Gastrocnemius medialis (tissue), 4 donors: ENCODE results near the gene RPP21. TPM values are rescaled to one million over a fixed set of nuclear protein-coding genes. Genes with fewer than 3 reads are reported as not detected.

Source experiments
- ATAC-seq, 2 donors: fragments of 150-250 bp; one replicate each; pipeline ENCODE4 v1.9.1; 2016
- DNase-seq, 2 donors: peaks; one replicate each; pipeline ENCODE4 v3.0.0-alpha.2; 2019
- H3K27ac ChIP-seq, 4 donors: fragments of 200-600 bp; sonication (generic); 1 replicate in 1 of 4; 2 replicates in 3 of 4; pipeline ENCODE4 v1.5.1; 2016 to 2018; ENCODE audit warnings: mild to moderate bottlenecking in 2 of 4, moderate library complexity in 1 of 4
- H3K27me3 ChIP-seq, 3 donors: fragments of 200-600 bp; sonication (generic) in 2 of 3; 1 replicate in 1 of 3; 2 replicates in 2 of 3; pipeline versions ENCODE4 v1.5.1 to v1.6.0; 2016 to 2019; ENCODE audit warnings: mild to moderate bottlenecking in 1 of 3, moderate library complexity in 1 of 3
- H3K36me3 ChIP-seq, 2 donors: fragments of 200-600 bp; sonication (generic) in 1 of 2; one replicate each; pipeline ENCODE4 v1.5.1; 2017 to 2018
- H3K4me1 ChIP-seq, 2 donors: fragments of 200-600 bp; sonication (generic) in 1 of 2; one replicate each; pipeline ENCODE4 v1.5.1; 2016 to 2017; ENCODE audit warnings: mild to moderate bottlenecking in 2 of 2
- H3K4me3 ChIP-seq, 4 donors: fragments of 200-600 bp; sonication (generic) in 3 of 4; 1 replicate in 1 of 4; 2 replicates in 3 of 4; pipeline ENCODE4 v1.5.1; 2016 to 2019; ENCODE audit warnings: mild to moderate bottlenecking in 2 of 4
- H3K9me3 ChIP-seq, 3 donors: fragments of 200-600 bp; sonication (generic) in 2 of 3; 1 replicate in 1 of 3; 2 replicates in 2 of 3; pipeline ENCODE4 v1.5.1; 2016 to 2019
- POLR2A ChIP-seq, 2 donors: fragments of 450-650 bp; IDR thresholded peaks; one replicate each; pipeline ENCODE4 v1.6.1; 2017; ENCODE audit warnings: antibody characterized with exemption in 2 of 2, mild to moderate bottlenecking in 2 of 2, moderate library complexity in 2 of 2
- in situ Hi-C, 4 donors: fragments of 200-750 bp; cut with MboI; loops; one replicate each; pipeline versions ENCODE4 v1.15.0 to v1.8.0; 2017; ENCODE audit warnings: low sequenced_read_pairs in 4 of 4
- intact Hi-C: fragments of 100-400 bp; cut with DNase I; formaldehyde crosslinking; loops from one replicate; pipeline ENCODE4 v1.15.1; 2023; ENCODE audit warnings: low total_unique reads
- total RNA-seq, 4 donors: library from RNA; depleted of rRNA; stranded (reverse); fragments of >200 nt; gene quantifications; one replicate each; pipeline versions ENCODE4 v1.1.0 to v1.2.3, GENCODE V29; 2016
- TF ChIP-seq, protein P1 (sequence below), 5 experiments: fragments of 450-650 bp in 3 of 5; fragments of 200-600 bp in 2 of 5; sonication (generic) in 2 of 5; IDR thresholded peaks in 4 of 5; conservative IDR thresholded peaks in 1 of 5; 1 replicate in 4 of 5; 2 replicates in 1 of 5; pipeline ENCODE4 v1.5.1; 2016 to 2019; ENCODE audit warnings: antibody characterized with exemption in 5 of 5, mild to moderate bottlenecking in 3 of 5, moderate library complexity in 3 of 5

Gene RPP21
- total RNA-seq, 4 donors from 2014 or later = 44.5 to 103 (median 85.4) TPM

DNA sequence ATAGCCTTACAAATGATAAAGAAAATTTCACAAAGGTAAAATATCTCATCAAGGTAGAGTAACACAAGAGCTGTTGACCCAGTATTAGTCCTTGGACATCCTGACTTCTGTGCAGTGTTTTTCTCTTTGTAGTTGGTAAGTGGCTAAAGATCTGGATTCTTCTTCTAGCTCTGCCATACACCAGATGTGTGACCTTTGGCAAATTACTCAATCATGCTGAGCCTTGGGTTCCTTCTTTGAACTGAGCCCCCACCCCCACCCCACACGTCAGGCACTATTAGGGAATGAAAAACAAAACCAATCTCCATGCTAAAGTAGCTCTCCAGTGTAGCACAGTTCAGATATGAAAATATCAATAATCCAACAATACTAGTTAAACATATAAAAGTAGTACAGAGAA lies 33.3 kb upstream of the RPP21 start:
- TF ChIP-seq POLR2A (IDR thresholded peaks at IDR 0.05) = no peak
- TF ChIP-seq, protein P1, sequence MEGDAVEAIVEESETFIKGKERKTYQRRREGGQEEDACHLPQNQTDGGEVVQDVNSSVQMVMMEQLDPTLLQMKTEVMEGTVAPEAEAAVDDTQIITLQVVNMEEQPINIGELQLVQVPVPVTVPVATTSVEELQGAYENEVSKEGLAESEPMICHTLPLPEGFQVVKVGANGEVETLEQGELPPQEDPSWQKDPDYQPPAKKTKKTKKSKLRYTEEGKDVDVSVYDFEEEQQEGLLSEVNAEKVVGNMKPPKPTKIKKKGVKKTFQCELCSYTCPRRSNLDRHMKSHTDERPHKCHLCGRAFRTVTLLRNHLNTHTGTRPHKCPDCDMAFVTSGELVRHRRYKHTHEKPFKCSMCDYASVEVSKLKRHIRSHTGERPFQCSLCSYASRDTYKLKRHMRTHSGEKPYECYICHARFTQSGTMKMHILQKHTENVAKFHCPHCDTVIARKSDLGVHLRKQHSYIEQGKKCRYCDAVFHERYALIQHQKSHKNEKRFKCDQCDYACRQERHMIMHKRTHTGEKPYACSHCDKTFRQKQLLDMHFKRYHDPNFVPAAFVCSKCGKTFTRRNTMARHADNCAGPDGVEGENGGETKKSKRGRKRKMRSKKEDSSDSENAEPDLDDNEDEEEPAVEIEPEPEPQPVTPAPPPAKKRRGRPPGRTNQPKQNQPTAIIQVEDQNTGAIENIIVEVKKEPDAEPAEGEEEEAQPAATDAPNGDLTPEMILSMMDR (IDR thresholded peaks at IDR 0.05 in 4 of 5, conservative IDR thresholded peaks at IDR 0.05 in 1 of 5) = no peak
- in situ Hi-C loops (no loop called here), intact Hi-C loops (no loop called here)
- no peak for DNase-seq
- Histone ChIP-seq H3K4me3 (no peak overlapping the region), H3K27me3 (no peaks in the 10 kb centered on the region), H3K4me1 (peaks cover 8 to 12% of the 10 kb centered on the region in 2 donors), H3K27ac (no peak overlapping the region), H3K36me3 (no peaks in the 10 kb centered on the region), H3K9me3 (no peaks in the 10 kb centered on the region)
- ATAC-seq = no peak

DNA sequence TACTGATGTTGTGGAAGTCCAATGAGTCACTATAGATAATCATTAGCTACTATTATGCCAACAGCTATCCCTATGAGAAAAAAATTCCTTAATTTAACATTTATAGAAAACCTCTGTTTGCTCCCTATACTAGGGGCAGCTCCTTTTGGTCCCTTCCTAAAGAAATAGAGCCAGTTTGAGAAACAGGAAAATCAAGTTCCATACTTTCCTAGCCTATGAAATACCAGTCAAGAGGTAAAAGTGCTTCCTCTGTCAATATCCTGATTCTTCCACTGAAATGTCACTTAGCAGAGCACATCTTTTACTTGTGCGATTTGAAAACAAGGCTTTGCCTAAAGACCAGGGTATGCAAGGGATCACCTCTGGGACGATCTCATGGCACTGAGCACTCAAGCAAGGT lies 32.7 kb upstream of the RPP21 start:
- TF ChIP-seq, protein P1 (IDR thresholded peaks at IDR 0.05 in 4 of 5, conservative IDR thresholded peaks at IDR 0.05 in 1 of 5) = no peak
- no peak for TF ChIP-seq POLR2A (IDR thresholded peaks at IDR 0.05)
- Histone ChIP-seq H3K9me3 (no peaks in the 10 kb centered on the region), H3K36me3 (no peaks in the 10 kb centered on the region), H3K4me1 (peaks cover 8 to 12% of the 10 kb centered on the region in 2 donors), H3K27me3 (no peaks in the 10 kb centered on the region), H3K27ac (no peak overlapping the region), H3K4me3 (no peak overlapping the region)
- DNase-seq (no peak), ATAC-seq (no peak)
- intact Hi-C loops (no loop called here), in situ Hi-C loops (no loop called here)

DNA sequence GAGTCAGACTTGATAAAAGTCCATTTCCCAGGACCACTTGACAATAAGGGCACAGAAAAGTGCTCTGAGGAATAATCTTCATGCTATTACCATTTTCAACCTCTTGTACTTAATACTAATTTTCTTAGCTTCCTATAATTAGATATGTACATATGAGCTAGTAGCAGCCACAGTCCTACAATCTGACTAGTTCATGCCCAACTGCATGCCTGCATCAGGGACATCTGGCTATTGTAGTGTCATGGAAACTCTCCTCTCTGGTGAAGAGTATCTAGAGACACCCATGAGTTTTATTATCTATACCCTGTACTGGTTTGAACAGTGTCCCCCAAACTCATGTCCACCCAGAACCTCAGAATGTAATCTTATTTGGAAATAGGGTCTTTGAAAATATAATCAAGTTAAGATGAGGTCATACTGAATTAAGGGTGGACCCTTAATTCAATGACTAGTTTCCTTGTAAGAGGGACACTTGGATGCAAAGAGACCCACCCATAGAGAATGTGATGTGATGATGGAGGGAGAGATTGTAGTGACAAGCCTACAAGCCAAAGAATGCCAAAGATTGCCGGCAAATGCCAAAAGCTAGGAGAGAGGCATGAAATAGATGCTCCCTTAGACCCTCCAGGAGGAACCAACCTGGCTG lies 32.2 kb upstream of the RPP21 start:
- intact Hi-C loops (no loop called here), in situ Hi-C loops (no loop called here)
- Histone ChIP-seq H3K36me3 (no peaks in the 10 kb centered on the region), H3K4me1 (peaks cover 8 to 12% of the 10 kb centered on the region in 2 donors), H3K27ac (no peak overlapping the region), H3K9me3 (no peaks in the 10 kb centered on the region), H3K27me3 (no peaks in the 10 kb centered on the region), H3K4me3 (no peak overlapping the region)
- no peak for ATAC-seq
- TF ChIP-seq, protein P1 (IDR thresholded peaks at IDR 0.05 in 4 of 5, conservative IDR thresholded peaks at IDR 0.05 in 1 of 5) = no peak
- TF ChIP-seq POLR2A (IDR thresholded peaks at IDR 0.05) = no peak
- DNase-seq = no peak

DNA sequence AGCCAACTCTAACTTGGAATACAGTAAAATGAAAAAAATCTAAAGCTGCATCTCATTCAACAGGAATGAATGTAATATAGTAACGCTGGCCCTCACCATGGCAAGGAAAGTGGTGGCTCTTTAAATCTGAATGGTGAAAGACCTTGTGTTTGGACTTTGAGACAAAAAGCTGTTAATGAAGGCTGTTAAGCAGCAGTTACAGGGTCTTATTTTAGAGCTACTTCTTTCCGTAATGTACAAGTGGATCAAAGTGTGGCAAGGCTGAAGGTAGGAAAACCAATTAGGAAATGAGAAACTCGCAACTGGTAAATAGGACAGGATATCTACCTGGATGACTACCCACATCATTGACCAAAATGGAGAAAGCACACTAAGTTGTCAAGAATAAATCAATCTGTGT lies 29.8 kb upstream of the RPP21 start:
- H3K27me3 ChIP-seq = no peaks in the 10 kb centered on the region
- ATAC-seq (no peak), DNase-seq (no peak)
- H3K36me3 ChIP-seq = no peaks in the 10 kb centered on the region
- intact Hi-C loops (no loop called here), in situ Hi-C loops (no loop called here)
- no peak for TF ChIP-seq POLR2A (IDR thresholded peaks at IDR 0.05)
- TF ChIP-seq, protein P1 (IDR thresholded peaks at IDR 0.05 in 4 of 5, conservative IDR thresholded peaks at IDR 0.05 in 1 of 5) = no peak
- H3K9me3 ChIP-seq = no peaks in the 10 kb centered on the region
- peaks cover 8 to 12% of the 10 kb centered on the region in 2 donors for H3K4me1 ChIP-seq
- no peak overlapping the region for H3K4me3 ChIP-seq
- H3K27ac ChIP-seq = no peak overlapping the region
